GM18526 (cell line): ENCODE data around the gene FLT3.

ENCODE experiments used
- POLR2A ChIP-seq: IDR thresholded peaks from 3 replicates; pipeline ENCODE4 v1.6.1; 2011; ENCODE audit not compliant: insufficient read length; ENCODE audit errors: extremely low read depth

The FLT3 gene

DNA sequence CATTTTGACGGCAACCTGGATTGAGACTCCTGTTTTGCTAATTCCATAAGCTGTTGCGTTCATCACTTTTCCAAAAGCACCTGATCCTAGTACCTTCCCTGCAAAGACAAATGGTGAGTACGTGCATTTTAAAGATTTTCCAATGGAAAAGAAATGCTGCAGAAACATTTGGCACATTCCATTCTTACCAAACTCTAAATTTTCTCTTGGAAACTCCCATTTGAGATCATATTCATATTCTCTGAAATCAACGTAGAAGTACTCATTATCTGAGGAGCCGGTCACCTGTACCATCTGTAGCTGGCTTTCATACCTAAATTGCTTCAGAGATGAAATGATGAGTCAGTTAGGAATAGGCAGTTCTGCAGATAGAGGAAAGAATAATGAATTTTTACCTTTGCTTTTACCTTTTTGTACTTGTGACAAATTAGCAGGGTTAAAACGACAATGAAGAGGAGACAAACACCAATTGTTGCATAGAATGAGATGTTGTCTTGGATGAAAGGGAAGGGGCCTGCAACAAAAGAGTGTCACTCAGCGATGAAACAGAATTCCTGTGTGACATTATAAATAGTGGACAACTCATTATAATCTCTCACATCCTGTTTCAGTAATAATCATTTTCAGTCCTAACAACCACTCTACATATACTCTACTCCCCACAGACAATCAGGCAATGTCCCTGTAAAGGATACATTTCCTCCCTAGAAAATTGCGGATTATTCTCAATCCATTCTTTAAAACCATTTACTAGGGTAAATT is 66.3 kb downstream of the FLT3 start:
- no peak for TF ChIP-seq POLR2A

DNA sequence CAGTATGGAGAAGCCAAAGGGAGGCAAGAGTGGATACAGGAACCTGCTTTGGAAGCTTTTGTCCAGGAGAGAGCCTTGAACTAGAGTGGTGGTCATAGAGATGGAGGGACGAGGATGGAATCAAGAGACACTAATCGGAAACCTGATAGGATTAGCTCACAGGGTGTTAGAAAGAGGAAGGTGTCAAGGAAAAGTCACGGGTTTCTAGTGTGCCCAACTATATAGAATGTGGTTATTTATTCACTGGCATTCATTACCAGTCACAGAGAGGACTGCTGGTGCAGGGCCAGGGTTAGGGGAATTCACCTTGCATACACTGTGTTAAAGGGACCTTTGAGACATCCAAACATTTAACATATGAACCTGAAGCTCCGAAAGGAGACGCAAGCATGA is 68.5 kb downstream of the FLT3 start:
- no peak for TF ChIP-seq POLR2A

GRCh38 chr13:28031220-28031895 is 69.0 kb downstream of the FLT3 start:
- no peak for TF ChIP-seq POLR2A

DNA sequence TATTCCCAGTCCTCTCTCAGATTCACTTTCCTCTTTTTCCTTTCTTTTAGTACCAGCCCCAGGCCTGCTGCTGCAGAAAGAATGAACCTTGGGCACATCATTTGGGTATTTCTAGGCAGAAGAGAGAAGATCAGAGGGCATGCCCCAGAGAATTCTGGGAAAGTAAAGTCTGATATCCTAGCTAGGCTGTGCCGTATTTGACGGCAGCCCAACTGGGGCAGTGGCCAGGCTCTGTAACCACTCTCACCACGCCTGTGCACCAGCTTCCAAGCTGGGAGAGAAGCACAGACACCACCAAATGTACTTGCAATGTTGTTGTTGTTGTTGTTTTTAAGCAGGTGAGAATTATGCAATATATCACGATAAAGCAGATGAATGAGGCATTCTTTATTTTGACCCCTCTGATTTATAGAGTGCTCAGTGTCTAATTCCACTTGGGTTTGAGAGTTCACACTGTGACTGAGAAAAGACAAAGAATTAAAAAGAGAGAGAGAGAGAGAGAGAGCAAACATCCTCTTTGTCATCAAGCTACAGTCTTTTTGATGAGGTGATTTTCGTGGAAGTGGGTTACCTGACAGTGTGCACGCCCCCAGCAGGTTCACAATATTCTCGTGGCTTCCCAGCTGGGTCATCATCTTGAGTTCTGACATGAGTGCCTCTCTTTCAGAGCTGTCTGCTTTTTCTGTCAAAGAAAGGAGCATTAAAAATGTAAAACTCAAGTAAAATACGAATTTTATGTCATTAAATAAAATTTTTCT is 72.6 kb downstream of the FLT3 start:
- TF ChIP-seq POLR2A, result no peak

- no peak for TF ChIP-seq POLR2A
Measured at GRCh38 chr13:28027071-28027470, 73.3 kb downstream of the FLT3 start.

- no peak for TF ChIP-seq POLR2A
Measured at GRCh38 chr13:28026508-28026907, 73.9 kb downstream of the FLT3 start.

- no peak for TF ChIP-seq POLR2A
Measured at GRCh38 chr13:28022848-28023518, 77.4 kb downstream of the FLT3 start.

GRCh38 chr13:28014301-28014700 is 86.1 kb downstream of the FLT3 start:
- TF ChIP-seq POLR2A, result no peak

GRCh38 chr13:28013482-28013881 is 86.9 kb downstream of the FLT3 start:
- TF ChIP-seq POLR2A, result no peak

DNA sequence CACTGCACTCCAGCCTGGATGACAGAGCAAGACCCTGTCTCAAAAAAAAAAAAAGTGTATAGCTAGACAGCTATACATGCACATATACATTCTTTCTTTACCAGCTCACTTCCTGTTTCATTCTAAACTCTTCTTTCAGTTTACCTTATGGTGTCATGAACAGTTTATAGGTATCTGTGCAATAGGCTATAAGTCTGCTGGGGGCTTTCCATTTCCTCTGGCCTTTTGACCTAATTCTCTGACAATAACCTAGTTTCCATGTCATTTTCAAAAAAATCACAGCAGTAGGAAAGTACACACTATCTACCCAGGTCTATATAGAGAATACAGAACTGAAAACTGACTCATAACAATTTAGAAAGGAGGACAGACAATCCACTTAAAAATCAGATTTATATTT is 87.5 kb downstream of the FLT3 start:
- no peak for TF ChIP-seq POLR2A

DNA sequence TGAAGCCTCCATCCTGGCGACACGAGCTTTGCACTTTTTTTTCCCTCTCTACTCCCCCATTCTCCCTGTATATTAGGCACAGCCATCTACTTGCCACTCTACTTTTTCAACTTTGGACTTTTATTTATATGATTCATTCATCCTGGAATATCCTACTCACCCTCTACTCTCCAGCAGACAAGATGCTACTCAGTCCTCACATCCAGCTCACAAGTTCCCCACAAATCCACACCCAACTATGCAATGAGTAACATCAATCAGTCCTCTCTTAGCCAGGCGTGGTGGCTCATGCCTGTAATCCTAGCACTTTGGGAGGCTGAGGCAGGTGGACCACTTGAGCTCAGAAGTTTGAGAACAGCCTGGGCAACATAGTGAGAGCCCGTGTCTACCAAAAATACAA is 88.0 kb downstream of the FLT3 start:
- TF ChIP-seq POLR2A, result no peak

DNA sequence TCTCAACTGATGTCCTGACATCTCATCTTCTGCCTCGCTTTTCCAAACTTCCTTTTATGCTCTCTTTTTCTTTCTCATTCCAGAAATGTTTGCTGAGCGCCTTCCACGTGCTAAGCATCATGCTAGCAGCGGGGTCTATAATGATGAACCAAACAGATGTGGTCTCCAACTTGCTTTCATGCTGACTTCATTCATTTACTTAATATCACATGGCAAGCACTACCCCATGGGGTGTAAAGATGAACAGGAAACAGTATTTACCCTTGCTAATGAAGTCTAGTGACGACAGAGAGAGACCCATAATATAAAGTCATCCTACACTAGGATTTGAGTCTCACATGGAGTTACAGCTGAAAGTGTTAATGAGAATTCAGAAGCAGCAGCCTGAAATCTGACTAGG is 90.3 kb downstream of the FLT3 start:
- TF ChIP-seq POLR2A, result no peak

- no peak for TF ChIP-seq POLR2A
Measured at GRCh38 chr13:28002886-28003698, 97.3 kb downstream of the FLT3 start.

DNA sequence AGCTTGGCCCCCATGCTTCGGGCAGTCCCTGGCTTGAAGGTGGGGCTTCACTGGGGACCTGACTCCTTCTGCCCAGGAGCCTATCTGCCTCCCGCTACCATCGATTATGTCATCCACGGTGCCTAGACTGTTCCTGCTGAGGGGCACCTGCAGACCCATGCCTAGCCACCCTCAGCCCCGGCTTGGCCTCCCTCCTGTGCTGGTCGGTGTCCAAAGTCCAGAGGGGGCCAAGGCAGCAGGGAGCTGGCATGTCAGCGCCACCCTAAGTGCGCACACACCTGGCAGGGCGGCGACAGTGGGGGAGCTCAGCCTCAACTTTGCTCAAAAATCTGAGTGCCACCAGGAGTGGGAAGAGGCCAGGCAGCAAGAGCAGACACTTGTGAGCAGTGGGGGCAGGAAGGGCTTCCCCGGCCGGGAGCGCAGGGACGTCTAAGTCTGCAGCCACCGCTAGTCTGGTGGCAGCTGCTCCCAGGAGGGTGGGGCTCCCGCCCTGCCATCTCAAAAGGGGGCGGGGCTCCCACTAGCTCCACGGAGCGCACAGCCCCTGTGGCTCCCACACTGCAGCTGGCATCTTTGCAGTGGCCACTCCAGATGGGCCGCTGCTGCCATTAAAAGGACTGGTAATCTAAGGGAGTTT is 98.4 kb downstream of the FLT3 start:
- no peak for TF ChIP-seq POLR2A
